HepG2 (cell line): ENCODE measurements around the gene CYBRD1. TPM values are rescaled to one million over a fixed set of nuclear protein-coding genes. Genes with fewer than 3 reads are reported as not detected.

Experiments
- BHLHE40 ChIP-seq: IDR thresholded peaks from 2 replicates; pipeline ENCODE4 v1.6.1; 2011; ENCODE audit warnings: low read length, improper control_type of control experiment
- CCAR2 ChIP-seq: fragments of 200-400 bp; formaldehyde crosslinking; optimal IDR thresholded peaks from 2 replicates; pipeline ENCODE3; 2018; ENCODE audit warnings: low read depth, mild to moderate bottlenecking, low read length, moderate library complexity
- CEBPG ChIP-seq: IDR thresholded peaks from 2 replicates; pipeline ENCODE4 v1.6.1; 2016
- CENPT ChIP-seq: sonication (generic); formaldehyde crosslinking; IDR thresholded peaks from 2 replicates; pipeline ENCODE4 v1.8.0; 2022; ENCODE audit warnings: low read depth, mild to moderate bottlenecking, moderate library complexity, missing genetic modification reagents
- EEA1 ChIP-seq: sonication (generic); formaldehyde crosslinking; IDR thresholded peaks from 2 replicates; pipeline ENCODE4 v1.5.1; 2020; ENCODE audit warnings: mild to moderate bottlenecking, missing genetic modification reagents, borderline replicate concordance
- EHMT2 ChIP-seq: fragments of 200-600 bp; sonication (generic); IDR thresholded peaks from 2 replicates; pipeline ENCODE4 v1.7.0; 2017; ENCODE audit warnings: antibody characterized with exemption, low read depth, low read length, borderline replicate concordance
- FIP1L1 ChIP-seq: fragments of 200-400 bp; formaldehyde crosslinking; IDR thresholded peaks from 2 replicates; pipeline ENCODE4 v1.6.1; 2018; ENCODE audit warnings: low read depth, mild to moderate bottlenecking, low read length, moderate library complexity, borderline replicate concordance; ENCODE audit not compliant: insufficient read depth
- FOSL2 ChIP-seq: sonication (generic); formaldehyde crosslinking; IDR thresholded peaks from 2 replicates; pipeline ENCODE4 v1.4.0; 2020; ENCODE audit warnings: missing genetic modification reagents
- FOXP1 ChIP-seq, 2 experiments: fragments of 450-650 bp in 1 of 2; IDR thresholded peaks; 2 replicates each; pipeline ENCODE4 v1.6.1; 2017 to 2018; ENCODE audit warnings: antibody characterized with exemption in 1 of 2
- NCOR1 ChIP-seq: fragments of 200-600 bp; sonication (generic); IDR thresholded peaks from 2 replicates; pipeline ENCODE4 v1.7.0; 2017; ENCODE audit warnings: antibody characterized with exemption, low read length, borderline replicate concordance
- NFATC3 ChIP-seq: sonication (generic); formaldehyde crosslinking; IDR thresholded peaks from 2 replicates; pipeline ENCODE4 v1.5.1; 2020; ENCODE audit warnings: mild to moderate bottlenecking, missing genetic modification reagents
- PHF20 ChIP-seq: sonication (generic); formaldehyde crosslinking; IDR thresholded peaks from 2 replicates; pipeline ENCODE4 v1.5.0; 2020; ENCODE audit warnings: mild to moderate bottlenecking, missing genetic modification reagents
- PHF21A ChIP-seq: sonication (generic); formaldehyde crosslinking; IDR thresholded peaks from 2 replicates; pipeline ENCODE4 v1.5.0; 2020; ENCODE audit warnings: mild to moderate bottlenecking, missing genetic modification reagents
- RBFOX2 ChIP-seq: fragments of 200-400 bp; formaldehyde crosslinking; IDR thresholded peaks from 2 replicates; pipeline ENCODE4 v1.6.1; 2017; ENCODE audit warnings: low read depth, mild to moderate bottlenecking, low read length
- RBM22 ChIP-seq: fragments of 200-400 bp; formaldehyde crosslinking; optimal IDR thresholded peaks from 2 replicates; pipeline ENCODE3; 2017; ENCODE audit warnings: mild to moderate bottlenecking, low read length, moderate library complexity
- SALL2 ChIP-seq: sonication (generic); formaldehyde crosslinking; IDR thresholded peaks from 2 replicates; pipeline ENCODE4 v1.8.1; 2023; ENCODE audit warnings: mild to moderate bottlenecking, missing genetic modification reagents, inconsistent platforms
- SRY ChIP-seq: sonication (generic); formaldehyde crosslinking; IDR thresholded peaks from 2 replicates; pipeline ENCODE4 v1.8.0; 2022; ENCODE audit warnings: mild to moderate bottlenecking, missing genetic modification reagents
- TCF12 ChIP-seq, 2 experiments: fragments of 450-650 bp in 1 of 2; sonication (generic) in 1 of 2; formaldehyde crosslinking in 1 of 2; IDR thresholded peaks; 2 replicates each; pipeline versions ENCODE4 v1.6.1 to v1.8.0; 2017 to 2022; ENCODE audit warnings: antibody characterized with exemption in 1 of 2, mild to moderate bottlenecking in 1 of 2, missing genetic modification reagents in 1 of 2, moderate library complexity in 1 of 2
- YEATS2 ChIP-seq: sonication (generic); formaldehyde crosslinking; IDR thresholded peaks from 2 replicates; pipeline ENCODE4 v1.4.0; 2020; ENCODE audit warnings: missing genetic modification reagents, borderline replicate concordance
- ZBTB20 ChIP-seq: sonication (generic); formaldehyde crosslinking; IDR thresholded peaks from 2 replicates; pipeline ENCODE4 v1.8.1; 2023; ENCODE audit warnings: missing genetic modification reagents, low read depth, mild to moderate bottlenecking, borderline replicate concordance
- ZNF207 ChIP-seq: fragments of 450-650 bp; IDR thresholded peaks from 2 replicates; pipeline ENCODE4 v1.6.1; 2016; ENCODE audit warnings: antibody characterized with exemption, borderline replicate concordance
- ZNF333 ChIP-seq: sonication (generic); formaldehyde crosslinking; IDR thresholded peaks from 2 replicates; pipeline ENCODE4 v1.4.0; 2020; ENCODE audit warnings: mild to moderate bottlenecking, missing genetic modification reagents, borderline replicate concordance
- ZNF367 ChIP-seq: sonication (generic); formaldehyde crosslinking; IDR thresholded peaks from 2 replicates; pipeline ENCODE4 v1.4.0; 2020; ENCODE audit warnings: missing genetic modification reagents, borderline replicate concordance
- ZNF432 ChIP-seq: sonication (generic); formaldehyde crosslinking; IDR thresholded peaks from 2 replicates; pipeline ENCODE4 v1.5.0; 2020; ENCODE audit warnings: missing genetic modification reagents, mild to moderate bottlenecking, borderline replicate concordance
- ZNF672 ChIP-seq: sonication (generic); formaldehyde crosslinking; IDR thresholded peaks from 2 replicates; pipeline ENCODE4 v1.8.1; 2022; ENCODE audit warnings: missing genetic modification reagents
- ZNF782 ChIP-seq: sonication (generic); formaldehyde crosslinking; IDR thresholded peaks from 2 replicates; pipeline ENCODE4 v1.4.0; 2020; ENCODE audit warnings: missing genetic modification reagents, mild to moderate bottlenecking, borderline replicate concordance
- polyA plus RNA-seq, 8 experiments: library from polyadenylated mRNA; depleted of rRNA in 3 of 8; stranded (reverse) in 7 of 8; unstranded in 1 of 8; fragments of >200 nt; fragmentation: Illumina TruSeq in 4 of 8; extraction: Trizol in 4 of 8; gene quantifications; 2 replicates each; pipeline versions ENCODE4 v1.2.1 to v1.2.3, GENCODE V29; 2011 to 2016; ENCODE audit warnings: low read depth in 4 of 8, missing spikeins in 1 of 8, mixed read lengths in 1 of 8; ENCODE audit not compliant: insufficient read depth in 1 of 8
- total RNA-seq, 5 experiments: library from RNA; depleted of rRNA; stranded (reverse); fragments of >200 nt; fragmentation: Illumina TruSeq; extraction: Trizol; gene quantifications; 2 replicates each; pipeline ENCODE4 v1.2.3, GENCODE V29; 2016; ENCODE audit warnings: low read depth in 1 of 5
- TF ChIP-seq, protein P1 (sequence below): sonication (generic); formaldehyde crosslinking; IDR thresholded peaks from 2 replicates; pipeline ENCODE4 v1.9.0; 2021; ENCODE audit warnings: missing genetic modification reagents, borderline replicate concordance
- TF ChIP-seq, protein P2 (sequence below): IDR thresholded peaks from 2 replicates; pipeline ENCODE4 v1.6.1; 2016

The CYBRD1 gene
- total and polyA plus RNA-seq, 2 of the 13 experiments (the other 11 are each of a cell fraction or from before 2014, with no cell fraction given): 0.13 to 0.42 TPM

DNA sequence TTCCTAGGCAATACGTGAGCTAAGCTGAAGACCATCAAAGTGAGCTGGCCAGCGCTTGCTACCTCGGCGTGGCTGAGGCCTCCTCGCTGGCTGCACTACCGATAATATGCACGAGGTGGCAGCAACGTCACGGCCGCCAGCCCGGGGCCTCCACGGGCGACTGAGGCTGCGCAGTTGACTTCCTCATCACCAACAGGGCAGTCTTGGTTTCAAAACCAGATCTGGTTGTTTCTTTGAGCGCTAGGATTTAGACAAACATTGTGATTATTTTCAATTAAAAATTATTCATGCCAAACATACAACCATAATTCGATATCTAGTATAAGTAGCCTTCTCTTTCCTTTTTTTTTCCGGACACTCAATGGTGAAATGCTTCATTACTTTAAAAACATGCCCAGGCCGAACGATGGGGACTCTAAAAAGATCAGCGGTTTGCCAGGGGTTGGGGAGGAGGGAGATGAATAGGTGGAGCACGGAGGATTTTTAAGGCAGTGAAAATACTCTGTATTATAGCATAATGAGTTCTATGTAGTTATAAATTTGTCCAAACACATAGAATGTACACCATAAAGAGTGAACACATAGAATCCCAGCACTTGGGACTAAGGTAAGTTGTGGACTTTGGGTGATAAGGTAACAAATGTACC, 52.0 kb downstream of the CYBRD1 start (continued):
- TF ChIP-seq ZNF782 (CRISPR knock-in tag) (no peak), YEATS2 (CRISPR knock-in tag) (peak; percentile 60; the same call in 1 of the 2 replicates), BHLHE40 (0 out of 2 replicates have a peak, but pooled peaks have one; percentile 20), ZNF207 (no peak), NFATC3 (CRISPR knock-in tag) (no peak), ZNF333 (no peak), ZNF432 (CRISPR knock-in tag) (no peak), EHMT2 (no peak; the same call in 1 of the 2 replicates), RBFOX2 (no peak), ZNF672 (CRISPR knock-in tag) (no peak), FOSL2 (CRISPR knock-in tag) (peak; percentile 37), CENPT (no peak), TCF12 (IDR thresholded peaks at IDR 0.05) (no peak), TCF12 (CRISPR knock-in tag; IDR thresholded peaks at IDR 0.05) (no peak), PHF21A (CRISPR knock-in tag) (no peak; the same call in 1 of the 2 replicates), FOXP1 (IDR thresholded peaks at IDR 0.05) (no peak), FOXP1 (CRISPR knock-in tag; IDR thresholded peaks at IDR 0.05) (no peak), ZNF367 (CRISPR knock-in tag) (no peak), CEBPG (CRISPR knock-in tag) (no peak), PHF20 (CRISPR knock-in tag) (no peak), EEA1 (CRISPR knock-in tag) (no peak), CCAR2 (no peak), NCOR1 (no peak), SALL2 (CRISPR knock-in tag) (no peak), ZBTB20 (CRISPR knock-in tag) (no peak), SRY (CRISPR knock-in tag) (no peak), RBM22 (no peak), FIP1L1 (no peak)
- TF ChIP-seq, protein P1, sequence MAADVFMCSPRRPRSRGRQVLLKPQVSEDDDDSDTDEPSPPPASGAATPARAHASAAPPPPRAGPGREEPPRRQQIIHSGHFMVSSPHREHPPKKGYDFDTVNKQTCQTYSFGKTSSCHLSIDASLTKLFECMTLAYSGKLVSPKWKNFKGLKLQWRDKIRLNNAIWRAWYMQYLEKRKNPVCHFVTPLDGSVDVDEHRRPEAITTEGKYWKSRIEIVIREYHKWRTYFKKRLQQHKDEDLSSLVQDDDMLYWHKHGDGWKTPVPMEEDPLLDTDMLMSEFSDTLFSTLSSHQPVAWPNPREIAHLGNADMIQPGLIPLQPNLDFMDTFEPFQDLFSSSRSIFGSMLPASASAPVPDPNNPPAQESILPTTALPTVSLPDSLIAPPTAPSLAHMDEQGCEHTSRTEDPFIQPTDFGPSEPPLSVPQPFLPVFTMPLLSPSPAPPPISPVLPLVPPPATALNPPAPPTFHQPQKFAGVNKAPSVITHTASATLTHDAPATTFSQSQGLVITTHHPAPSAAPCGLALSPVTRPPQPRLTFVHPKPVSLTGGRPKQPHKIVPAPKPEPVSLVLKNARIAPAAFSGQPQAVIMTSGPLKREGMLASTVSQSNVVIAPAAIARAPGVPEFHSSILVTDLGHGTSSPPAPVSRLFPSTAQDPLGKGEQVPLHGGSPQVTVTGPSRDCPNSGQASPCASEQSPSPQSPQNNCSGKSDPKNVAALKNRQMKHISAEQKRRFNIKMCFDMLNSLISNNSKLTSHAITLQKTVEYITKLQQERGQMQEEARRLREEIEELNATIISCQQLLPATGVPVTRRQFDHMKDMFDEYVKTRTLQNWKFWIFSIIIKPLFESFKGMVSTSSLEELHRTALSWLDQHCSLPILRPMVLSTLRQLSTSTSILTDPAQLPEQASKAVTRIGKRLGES (CRISPR knock-in tag): no peak
- TF ChIP-seq, protein P2, sequence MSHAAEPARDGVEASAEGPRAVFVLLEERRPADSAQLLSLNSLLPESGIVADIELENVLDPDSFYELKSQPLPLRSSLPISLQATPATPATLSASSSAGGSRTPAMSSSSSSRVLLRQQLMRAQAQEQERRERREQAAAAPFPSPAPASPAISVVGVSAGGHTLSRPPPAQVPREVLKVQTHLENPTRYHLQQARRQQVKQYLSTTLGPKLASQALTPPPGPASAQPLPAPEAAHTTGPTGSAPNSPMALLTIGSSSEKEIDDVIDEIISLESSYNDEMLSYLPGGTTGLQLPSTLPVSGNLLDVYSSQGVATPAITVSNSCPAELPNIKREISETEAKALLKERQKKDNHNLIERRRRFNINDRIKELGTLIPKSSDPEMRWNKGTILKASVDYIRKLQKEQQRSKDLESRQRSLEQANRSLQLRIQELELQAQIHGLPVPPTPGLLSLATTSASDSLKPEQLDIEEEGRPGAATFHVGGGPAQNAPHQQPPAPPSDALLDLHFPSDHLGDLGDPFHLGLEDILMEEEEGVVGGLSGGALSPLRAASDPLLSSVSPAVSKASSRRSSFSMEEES (CRISPR knock-in tag): no peak
